H1 (cell line): ENCODE measurements around the gene MAD2L2. TPM values are rescaled to one million over a fixed set of nuclear protein-coding genes. Genes with fewer than 3 reads are reported as not detected.
A peak's percentile ranks its signal among the peaks of the same experiment; 100 is the strongest.

Source experiments
- CTCF ChIA-PET: fragments of 300-600 bp; sonication (Branson Sonifier 250); formaldehyde crosslinking; loops from one replicate; lab custom pipeline; 2021; ENCODE audit not compliant: partially characterized antibody; lab: Charles Lee
- POLR2A ChIA-PET: fragments of 300-600 bp; sonication (Branson Sonifier 250); formaldehyde crosslinking; loops from one replicate; lab custom pipeline; 2021; ENCODE audit warnings: inconsistent platforms; ENCODE audit not compliant: partially characterized antibody; lab: Charles Lee
- DNase-seq, 2 experiments: peaks; one replicate each; pipeline versions ENCODE4 v3.0.0 to v3.0.0-alpha.2; 2010 to 2022; ENCODE audit warnings: low spot score in 2 of 2, low read depth in 1 of 2, mixed read lengths in 1 of 2
- FAIRE-seq: peaks from 2 replicates; lab custom pipeline; 2011; peaks lifted over from hg19 to GRCh38; lab: Jason Lieb, UNC
- H2AFZ ChIP-seq: 2 replicates; pipeline ENCODE4 v1.8.1; 2012; ENCODE audit warnings: low read length, inconsistent platforms
- H2AK5ac ChIP-seq: 2 replicates; pipeline ENCODE4 v1.6.1; 2013; ENCODE audit warnings: low read depth, low read length
- H2BK120ac ChIP-seq: replicated peaks from 2 replicates; pipeline ENCODE3; 2013; ENCODE audit warnings: low read depth, low read length, inconsistent platforms
- H2BK12ac ChIP-seq: 2 replicates; pipeline ENCODE4 v1.6.1; 2013; ENCODE audit warnings: low read depth, low read length
- H2BK15ac ChIP-seq: 2 replicates; pipeline ENCODE4 v1.6.1; 2013; ENCODE audit warnings: low read length
- H2BK20ac ChIP-seq: 2 replicates; pipeline ENCODE4 v1.6.1; 2013; ENCODE audit warnings: low read length
- H2BK5ac ChIP-seq: 2 replicates; pipeline ENCODE4 v1.6.1; 2013; ENCODE audit warnings: low read depth, low read length
- H3K14ac ChIP-seq: 2 replicates; pipeline ENCODE4 v1.6.1; 2013; ENCODE audit warnings: inconsistent platforms; ENCODE audit not compliant: insufficient read length
- H3K18ac ChIP-seq: 2 replicates; pipeline ENCODE4 v1.6.1; 2013; ENCODE audit warnings: low read length; ENCODE audit errors: extremely low read depth
- H3K23ac ChIP-seq: 2 replicates; pipeline ENCODE4 v1.6.1; 2013; ENCODE audit warnings: inconsistent platforms; ENCODE audit not compliant: insufficient read length
- H3K23me2 ChIP-seq: 2 replicates; pipeline ENCODE4 v1.6.1; 2013; ENCODE audit warnings: low read depth, low read length
- H3K27ac ChIP-seq: 2 replicates; pipeline ENCODE4 v1.6.1; 2011; ENCODE audit warnings: low read depth, low read length, inconsistent platforms
- H3K27me3 ChIP-seq, 4 experiments: replicated peaks in 1 of 4; 1 replicate in 1 of 4; 2 replicates in 3 of 4; pipeline versions ENCODE4 v1.6.1 to v1.8.1; 2011 to 2013; ENCODE audit warnings: low read length in 3 of 4, mild to moderate bottlenecking in 3 of 4, inconsistent platforms in 2 of 4, mixed read lengths in 2 of 4, moderate library complexity in 1 of 4; ENCODE audit not compliant: control insufficient read depth in 3 of 4, insufficient read depth in 3 of 4; ENCODE audit errors: extremely low read depth in 1 of 4
- H3K36me3 ChIP-seq, 4 experiments: 2 replicates each; pipeline versions ENCODE4 v1.6.1 to v1.8.1; 2011 to 2013; ENCODE audit warnings: mild to moderate bottlenecking in 4 of 4, low read length in 3 of 4, moderate library complexity in 2 of 4, control low read depth in 1 of 4, inconsistent platforms in 1 of 4; ENCODE audit not compliant: insufficient read depth in 4 of 4, control insufficient read depth in 2 of 4
- H3K4ac ChIP-seq: replicated peaks from 2 replicates; pipeline ENCODE3; 2013; ENCODE audit warnings: low read length, low read depth, mixed read lengths, inconsistent platforms; ENCODE audit not compliant: insufficient read length
- H3K4me1 ChIP-seq, 4 experiments: replicated peaks in 1 of 4; 1 replicate in 1 of 4; 2 replicates in 3 of 4; pipeline versions ENCODE4 v1.6.1 to v1.8.1; 2011 to 2013; ENCODE audit warnings: low read length in 3 of 4, inconsistent platforms in 2 of 4, mixed read lengths in 1 of 4; ENCODE audit not compliant: insufficient read depth in 4 of 4, control insufficient read depth in 3 of 4
- H3K4me2 ChIP-seq, 2 experiments: 2 replicates each; pipeline versions ENCODE4 v1.6.1 to v1.8.1; 2011 to 2013; ENCODE audit warnings: low read depth in 2 of 2, low read length in 2 of 2, control low read depth in 1 of 2, inconsistent platforms in 1 of 2, mild to moderate bottlenecking in 1 of 2; ENCODE audit not compliant: insufficient read depth in 1 of 2
- H3K4me3 ChIP-seq, 4 experiments: fragments of 200-600, 300-600 bp in 1 of 4; sonication (generic), shearing (Covaris generic), sonication (Bioruptor Twin) in 1 of 4; 2 replicates each; pipeline versions ENCODE4 v1.5.1 to v1.8.1; 2011 to 2016; ENCODE audit warnings: low read length in 4 of 4, low read depth in 3 of 4, control low read depth in 2 of 4, inconsistent platforms in 2 of 4, mild to moderate bottlenecking in 2 of 4, mixed read lengths in 1 of 4, moderate library complexity in 1 of 4; ENCODE audit not compliant: insufficient read depth in 2 of 4; ENCODE audit errors: extremely low read depth in 1 of 4
- H3K56ac ChIP-seq: replicated peaks from 2 replicates; pipeline ENCODE3; 2013; ENCODE audit warnings: low read depth, mild to moderate bottlenecking, mixed read lengths, low read length, inconsistent platforms; ENCODE audit not compliant: insufficient read length
- H3K79me1 ChIP-seq: 2 replicates; pipeline ENCODE4 v1.6.1; 2013; ENCODE audit warnings: low read depth, low read length, control low read depth
- H3K79me2 ChIP-seq, 2 experiments: 2 replicates each; pipeline versions ENCODE4 v1.6.1 to v1.8.1; 2012 to 2013; ENCODE audit warnings: low read length in 2 of 2, mild to moderate bottlenecking in 2 of 2, inconsistent platforms in 1 of 2; ENCODE audit not compliant: insufficient read depth in 2 of 2, control insufficient read depth in 1 of 2
- H3K9ac ChIP-seq, 4 experiments: replicated peaks in 1 of 4; 1 replicate in 1 of 4; 2 replicates in 3 of 4; pipeline versions ENCODE4 v1.6.1 to v1.8.1; 2011 to 2013; ENCODE audit warnings: low read depth in 3 of 4, low read length in 3 of 4, control low read depth in 2 of 4, mild to moderate bottlenecking in 2 of 4, moderate library complexity in 2 of 4, inconsistent platforms in 1 of 4; ENCODE audit errors: extremely low read depth in 1 of 4
- H3K9me3 ChIP-seq, 2 experiments: 2 replicates each; pipeline versions ENCODE4 v1.6.1 to v1.8.1; 2012 to 2013; ENCODE audit warnings: mild to moderate bottlenecking in 2 of 2, moderate library complexity in 2 of 2, control low read depth in 1 of 2, inconsistent platforms in 1 of 2, low read depth in 1 of 2, low read length in 1 of 2, mixed read lengths in 1 of 2; ENCODE audit not compliant: insufficient read depth in 2 of 2
- H4K20me1 ChIP-seq, 2 experiments: replicated peaks in 1 of 2; 2 replicates each; pipeline versions ENCODE3 to v1.8.1; 2011 to 2013; ENCODE audit warnings: inconsistent platforms in 2 of 2, low read length in 2 of 2, mild to moderate bottlenecking in 1 of 2; ENCODE audit not compliant: insufficient read depth in 2 of 2, control insufficient read depth in 1 of 2
- H4K5ac ChIP-seq: 2 replicates; pipeline ENCODE4 v1.6.1; 2013; ENCODE audit warnings: low read length, low read depth, mixed read lengths, inconsistent platforms; ENCODE audit not compliant: insufficient read length
- H4K8ac ChIP-seq: 2 replicates; pipeline ENCODE4 v1.8.0; 2013; ENCODE audit warnings: mild to moderate bottlenecking, moderate library complexity, low read length, inconsistent platforms; ENCODE audit not compliant: insufficient read depth; ENCODE audit errors: extremely low read depth
- H4K91ac ChIP-seq: replicated peaks from 2 replicates; pipeline ENCODE3; 2013; ENCODE audit warnings: low read length, mixed read lengths, inconsistent platforms; ENCODE audit not compliant: insufficient read length
- SP1 ChIP-seq: IDR thresholded peaks from 2 replicates; pipeline ENCODE4 v1.6.1; 2011; ENCODE audit warnings: low read depth, low read length
- TBP ChIP-seq: IDR thresholded peaks from 2 replicates; pipeline ENCODE4 v1.6.1; 2011; ENCODE audit warnings: low read depth, low read length, improper control_type of control experiment
- WGBS, 2 experiments: shearing (Covaris generic) in 1 of 2; methylation state at CpG; one replicate each; pipeline versions ENCODE4 v1.1.6 to v1.1.7; 2013 to 2015; ENCODE audit warnings: low lambda C conversion rate in 2 of 2, mixed read lengths in 2 of 2, inconsistent platforms in 1 of 2, low coverage in 1 of 2, missing lambda C conversion rate in 1 of 2; ENCODE audit not compliant: insufficient replicate concordance in 2 of 2, insufficient coverage in 1 of 2, insufficient read length in 1 of 2; ENCODE audit errors: extremely low coverage in 1 of 2, missing lambda C conversion rate in 1 of 2; 5-methylcytosine and 5-hydroxymethylcytosine counted together
- polyA plus RNA-seq, 7 experiments: library from polyadenylated mRNA; depleted of rRNA in 3 of 7; stranded (reverse) in 5 of 7; unstranded in 2 of 7; fragments of >200 nt in 5 of 7; fragments of 200-250 nt in 2 of 7; gene quantifications; 1 replicate in 5 of 7; 2 replicates in 1 of 7; 4 replicates in 1 of 7; pipeline versions ENCODE4 v1.2.1 to v1.2.3, GENCODE V29; 2011 to 2013; ENCODE audit warnings: missing spikeins in 2 of 7, mixed read lengths in 2 of 7
- total RNA-seq: library from RNA; stranded (reverse); fragmentation: NEBNext Ultra II Directional; extraction: Animal tissue kit (Norgen Biotek cat#: 25700); gene quantifications from 2 replicates; pipeline ENCODE4 v1.2.1, GENCODE V29; 2021

The MAD2L2 gene
- total and polyA plus RNA-seq, 2 of the 8 experiments (the other 6 are each of a cell fraction or from before 2014, with no cell fraction given), result 310 to 469 TPM

DNA sequence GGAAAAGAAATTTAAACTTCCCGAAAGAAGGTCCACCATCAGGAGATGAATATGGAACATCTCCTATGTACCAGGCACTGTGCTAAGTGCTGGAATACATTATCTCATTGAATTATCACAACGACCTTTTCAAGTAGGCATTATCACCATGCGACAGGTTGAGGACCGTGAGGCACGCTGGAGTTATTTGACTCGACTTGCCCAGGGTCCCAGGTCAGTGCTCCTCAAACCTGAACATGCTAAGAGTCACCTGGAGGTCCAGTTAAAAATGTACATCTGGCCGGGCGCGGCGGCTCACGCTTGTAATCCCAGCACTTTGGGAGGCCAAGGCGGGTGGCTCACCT is 39.1 kb upstream of the MAD2L2 start:
- POLR2A ChIA-PET, result interaction anchor here (0.8 to 3.8 kb wide), 19 partner anchors 11 to 67 kb away, joined by 3 to 22 read pairs (median 6); partner anchors contain the start of genes AGTRAP, DRAXIN, FBXO44 and FBXO6
- no peak for FAIRE-seq
- H2AFZ ChIP-seq, result no peak overlapping the region

More for the DNA sequence above, 39.1 kb upstream of the MAD2L2 start:
- H3K23ac ChIP-seq, result no peak overlapping the region
- H3K4ac ChIP-seq, result no peak overlapping the region
- CTCF ChIA-PET, result interaction anchor here (0.7 to 3.4 kb wide), 33 partner anchors 9 to 173 kb away, joined by 3 to 58 read pairs (median 9); partner anchors contain the start of genes AGTRAP, FBXO2, FBXO44 and FBXO6
- H4K8ac ChIP-seq, result no peak overlapping the region
- H3K27me3 ChIP-seq, result no peaks in the 10 kb centered on the region
- no peaks in the 10 kb centered on the region for H3K79me1 ChIP-seq
- H3K18ac ChIP-seq, result no peak overlapping the region
- no peaks in the 10 kb centered on the region for H3K36me3 ChIP-seq
- H3K56ac ChIP-seq, result no peak overlapping the region
- H3K79me2 ChIP-seq, result no peaks in the 10 kb centered on the region
- H3K4me2 ChIP-seq, result no peak overlapping the region
- H3K27ac ChIP-seq, result no peak overlapping the region
- H2BK12ac ChIP-seq, result no peak overlapping the region
- H3K9me3 ChIP-seq, result no peaks in the 10 kb centered on the region
- H2BK5ac ChIP-seq, result no peak overlapping the region
- peaks cover 0 to 3% of the 10 kb centered on the region in 2 experiments for H4K20me1 ChIP-seq
- no peak overlapping the region; a peak in 1 of 7 replicates for H3K9ac ChIP-seq
- H4K91ac ChIP-seq, result peak overlapping the region; percentile 42
- no peak overlapping the region for H3K14ac ChIP-seq
- no peak overlapping the region for H4K5ac ChIP-seq
- H2BK120ac ChIP-seq, result no peak overlapping the region
- no peak overlapping the region for H2AK5ac ChIP-seq
- H3K23me2 ChIP-seq, result no peaks in the 10 kb centered on the region
- H3K4me3 ChIP-seq, result no peak overlapping the region
- no peak overlapping the region for H2BK15ac ChIP-seq
- no peak for TF ChIP-seq TBP
- TF ChIP-seq SP1, result no peak
- TF ChIP-seq, all 59 proteins: peak for 0
- Histone ChIP-seq H2BK20ac (no peak overlapping the region), H3K4me1 (peaks cover 0 to under 1% (median 0%) of the 10 kb centered on the region in 4 experiments; a peak in 1 of 7 replicates)
- DNase-seq, result no peak
- WGBS, 2 experiments, result 83% methylated on average over 12 of the region's 12 CpGs; no CpG with 5 or more reads in 1 of the 2 experiments
